Glutamatergic neuron (in vitro differentiated cells): ENCODE results near the gene GPC2. TPM values are rescaled to one million over a fixed set of nuclear protein-coding genes. Genes with fewer than 3 reads are reported as not detected.

Source experiments
- DNase-seq: peaks from one replicate; pipeline ENCODE4 v3.0.0; 2022
- H3K27ac Mint-ChIP-seq: one replicate; pipeline ENCODE4 v1.8.0; 2020; ENCODE audit warnings: mild to moderate bottlenecking, mixed read lengths, inconsistent platforms; ENCODE audit not compliant: unreplicated experiment
- H3K27me3 Mint-ChIP-seq: one replicate; pipeline ENCODE4 v1.8.0; 2020; ENCODE audit warnings: mild to moderate bottlenecking, moderate library complexity, mixed read lengths, inconsistent platforms; ENCODE audit not compliant: unreplicated experiment
- H3K36me3 Mint-ChIP-seq: one replicate; pipeline ENCODE4 v1.8.0; 2020; ENCODE audit warnings: mild to moderate bottlenecking, mixed read lengths, inconsistent platforms; ENCODE audit not compliant: unreplicated experiment
- H3K4me1 Mint-ChIP-seq: one replicate; pipeline ENCODE4 v1.8.0; 2020; ENCODE audit warnings: mild to moderate bottlenecking, low read depth, mixed read lengths, inconsistent platforms; ENCODE audit not compliant: unreplicated experiment
- H3K4me3 Mint-ChIP-seq: one replicate; pipeline ENCODE4 v1.8.0; 2020; ENCODE audit warnings: mild to moderate bottlenecking, mixed read lengths, inconsistent platforms; ENCODE audit not compliant: unreplicated experiment
- H3K9me3 Mint-ChIP-seq: one replicate; pipeline ENCODE4 v1.8.0; 2020; ENCODE audit warnings: mild to moderate bottlenecking, moderate library complexity, mixed read lengths, inconsistent platforms; ENCODE audit not compliant: unreplicated experiment
- CTCF ChIP-seq: fragments of 200-600 bp; sonication (generic); IDR thresholded peaks from one replicate; pipeline ENCODE4 v1.5.0; 2021; ENCODE audit not compliant: partially characterized antibody, unreplicated experiment
- total RNA-seq: library from RNA; stranded (reverse); fragmentation: NEBNext Ultra II Directional; extraction: Animal tissue kit (Norgen Biotek cat#: 25700); gene quantifications from one replicate; pipeline ENCODE4 v1.2.1, GENCODE V29; 2021; ENCODE audit not compliant: unreplicated experiment

GPC2 gene
- total RNA-seq, 1 donor from 2014 or later, result 530 TPM

- DNase-seq, result no peak
- no peak for TF ChIP-seq CTCF
- H3K27me3 Mint-ChIP-seq, result peaks cover 6% of the 10 kb centered on the region
- H3K27ac Mint-ChIP-seq, result no peak overlapping the region
- peaks cover 6% of the 10 kb centered on the region for H3K4me1 Mint-ChIP-seq
- H3K4me3 Mint-ChIP-seq, result peak overlapping the region; percentile 83
- no peaks in the 10 kb centered on the region for H3K36me3 Mint-ChIP-seq
- peaks cover 4% of the 10 kb centered on the region for H3K9me3 Mint-ChIP-seq
These were observed 20.2 kb downstream of the GPC2 start for GRCh38 chr7:100157069-100157333.

- Mint-ChIP-seq H3K9me3 (peaks cover 4% of the 10 kb centered on the region), H3K27ac (peak overlapping the region; percentile 64), H3K4me1 (peaks cover 6% of the 10 kb centered on the region), H3K27me3 (peaks cover 4% of the 10 kb centered on the region), H3K36me3 (no peaks in the 10 kb centered on the region), H3K4me3 (peak overlapping the region; percentile 83)
- no peak for DNase-seq
- TF ChIP-seq CTCF, result no peak
These were observed 20.7 kb downstream of the GPC2 start for GRCh38 chr7:100156331-100157068.

- no peak for TF ChIP-seq CTCF
- Mint-ChIP-seq H3K27me3 (peaks cover 4% of the 10 kb centered on the region), H3K4me3 (no peak overlapping the region), H3K27ac (no peak overlapping the region), H3K36me3 (no peaks in the 10 kb centered on the region), H3K9me3 (peaks cover 4% of the 10 kb centered on the region), H3K4me1 (peaks cover 6% of the 10 kb centered on the region)
- no peak for DNase-seq
These were observed 21.4 kb downstream of the GPC2 start for GRCh38 chr7:100155553-100156317.

- peaks cover 4% of the 10 kb centered on the region for H3K9me3 Mint-ChIP-seq
- H3K27ac Mint-ChIP-seq, result no peak overlapping the region
- no peak for DNase-seq
- TF ChIP-seq CTCF, result no peak
- peaks cover 6% of the 10 kb centered on the region for H3K4me1 Mint-ChIP-seq
- no peak overlapping the region for H3K4me3 Mint-ChIP-seq
- H3K36me3 Mint-ChIP-seq, result peaks cover 5% of the 10 kb centered on the region
- H3K27me3 Mint-ChIP-seq, result peaks cover 4% of the 10 kb centered on the region
These were observed 22.3 kb downstream of the GPC2 start for GRCh38 chr7:100154651-100155491.
